ENCODE data around the gene TSGA10IP.
A peak's percentile ranks its signal among the peaks of the same experiment; 100 is the strongest.

Gene TSGA10IP

DNA sequence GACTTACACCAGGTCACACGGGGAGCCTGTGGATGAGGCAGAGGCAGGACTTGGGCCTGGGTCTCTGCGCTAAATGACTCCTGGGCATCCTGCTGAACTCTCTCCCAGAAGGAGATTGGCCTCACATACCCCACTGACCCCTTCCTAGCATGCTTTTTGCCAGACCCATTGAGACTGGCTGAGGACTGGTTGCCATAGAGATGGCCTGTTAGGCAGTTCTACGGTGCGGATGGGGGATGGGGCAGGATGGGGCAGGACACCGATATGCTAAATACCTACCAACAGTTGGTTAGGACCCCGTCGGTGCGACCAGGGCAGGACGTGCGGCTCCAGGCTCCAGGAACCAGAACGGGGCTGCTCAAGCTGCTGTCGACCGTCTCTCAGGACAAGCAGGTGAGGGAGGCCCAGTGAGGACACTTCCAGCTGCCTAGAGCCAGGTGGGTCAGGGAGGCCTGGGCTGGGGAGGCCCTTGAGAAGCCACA, at the start of gene TSGA10IP:
Gene TSGA10IP (plus strand): TSS at position 51 of the 482 bp plus-strand sequence. CDS start 196 bp downstream, at position 247.
- no peak for DNase-seq (ENCODE audit: low read depth)

- no peak for DNase-seq (ENCODE audit: low read depth)
Observed at GRCh38 chr11:65895482-65895981, 49.7 kb upstream of the TSGA10IP start.

- no peak for DNase-seq (ENCODE audit: low read depth)
Observed at GRCh38 chr11:65896034-65896999, 49.0 kb upstream of the TSGA10IP start.

GRCh38 chr11:65897020-65897471, 48.2 kb upstream of the TSGA10IP start:
- no peak for DNase-seq (ENCODE audit: low read depth)

GRCh38 chr11:65898656-65899355, 46.5 kb upstream of the TSGA10IP start:
- DNase-seq (ENCODE audit: low read depth) = no peak

- DNase-seq (ENCODE audit: low read depth) = peak; percentile 58
Observed at GRCh38 chr11:65899356-65900124, 45.7 kb upstream of the TSGA10IP start.

DNA sequence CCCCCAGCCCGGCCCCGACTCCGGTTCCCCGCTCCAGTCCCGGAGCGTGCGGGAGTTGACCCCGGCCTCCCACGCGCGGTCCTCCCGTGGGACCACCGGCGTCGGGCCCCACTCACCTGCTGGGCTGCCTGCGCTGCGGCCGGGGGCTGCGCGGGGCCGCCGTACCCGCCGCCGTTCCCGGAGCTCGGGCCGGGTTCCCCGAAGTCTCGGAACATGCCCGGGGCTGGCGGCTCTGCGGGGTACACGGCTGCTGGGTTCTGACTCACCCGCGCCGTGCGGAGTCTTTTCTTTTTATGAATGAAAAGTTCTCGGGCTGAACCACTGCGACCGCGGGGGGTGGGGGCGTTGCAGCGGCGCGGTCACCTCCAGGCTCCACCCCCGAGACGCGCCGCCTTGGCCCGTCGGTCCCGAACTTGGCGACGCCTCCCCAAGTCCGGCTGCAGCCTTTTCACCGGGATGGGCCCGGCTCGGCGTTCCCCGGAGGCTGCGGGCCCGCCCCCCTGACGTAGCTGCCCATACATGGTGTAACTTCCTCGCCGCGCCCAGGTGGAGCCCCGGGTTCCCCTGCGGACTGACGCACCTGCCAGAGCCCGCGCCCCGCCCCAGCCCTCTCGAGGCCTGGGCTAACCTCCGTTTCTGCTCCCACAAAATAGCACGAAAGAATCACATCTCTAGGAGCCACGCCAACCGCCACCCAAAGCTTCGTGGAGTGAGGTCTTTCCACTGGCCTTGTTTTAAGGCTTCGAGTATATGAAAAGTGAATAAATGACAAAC, 45.0 kb upstream of the TSGA10IP start, which contains the start of gene FOSL1:
Gene FOSL1 (minus strand): TSS at position 264 of the 774 bp plus-strand sequence. CDS start 49 bp downstream, at position 215.
- peak; percentile 83 for DNase-seq (ENCODE audit: low read depth)

GRCh38 chr11:65900899-65901180, 44.4 kb upstream of the TSGA10IP start:
- DNase-seq (ENCODE audit: low read depth) = no peak

GRCh38 chr11:65903068-65903481, 42.2 kb upstream of the TSGA10IP start:
- DNase-seq (ENCODE audit: low read depth) = no peak

DNA sequence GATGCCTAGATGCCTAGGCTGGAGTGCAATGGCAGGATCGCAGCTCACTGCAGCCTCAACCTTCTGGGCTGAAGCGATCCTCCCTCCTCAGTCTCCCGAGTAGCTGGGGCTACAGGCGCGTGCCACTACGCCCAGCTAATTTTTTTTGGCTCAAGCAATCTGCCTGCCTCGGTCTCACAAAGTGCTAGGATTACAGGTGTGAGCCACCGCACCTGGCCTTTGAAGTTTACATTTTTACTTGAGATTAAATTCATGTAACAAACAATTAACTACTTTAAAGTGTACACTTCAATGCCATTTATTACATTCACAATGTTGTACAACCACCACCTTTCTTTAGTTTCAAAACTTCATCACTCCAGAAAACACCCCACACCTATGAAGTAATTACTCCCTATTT, 41.6 kb upstream of the TSGA10IP start:
- no peak for DNase-seq (ENCODE audit: low read depth)

DNA sequence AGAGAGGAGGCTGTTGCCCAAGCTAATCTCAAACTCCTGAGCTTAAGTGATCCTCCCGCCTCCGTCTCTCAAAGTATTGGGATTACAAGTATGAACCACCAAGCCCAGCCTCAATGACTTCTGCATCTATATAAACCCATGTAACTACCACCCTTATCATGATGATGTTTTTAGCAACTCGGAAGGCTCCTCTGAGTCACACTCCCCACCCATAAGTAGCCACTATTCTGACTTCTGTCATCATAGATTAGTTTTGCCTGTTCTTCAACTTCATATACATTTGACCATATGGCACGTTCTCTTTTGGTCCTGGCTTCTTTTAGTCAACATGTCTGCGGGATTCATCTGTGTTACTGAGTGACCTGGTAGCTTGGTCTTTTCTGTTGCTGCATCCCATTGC, 38.7 kb upstream of the TSGA10IP start:
- no peak for DNase-seq (ENCODE audit: low read depth)

DNA sequence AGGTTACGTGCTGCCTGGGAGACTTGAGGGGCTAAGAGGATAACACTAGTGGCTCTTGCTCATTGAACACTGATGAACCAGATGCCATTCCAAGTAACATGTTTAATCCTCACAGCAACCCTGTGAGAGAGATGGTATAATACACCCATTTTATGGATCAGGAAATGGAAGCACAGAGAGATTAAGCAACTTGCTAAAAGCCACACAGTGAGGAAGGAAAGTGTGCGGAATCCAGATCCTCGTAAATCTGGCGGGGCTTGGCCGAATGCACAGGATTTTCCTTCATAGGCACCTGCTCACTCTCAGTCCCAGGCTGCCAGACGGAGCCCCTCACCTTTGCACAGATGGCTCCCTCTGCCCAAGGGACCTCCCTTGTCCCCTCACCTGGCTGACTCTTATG, 37.4 kb upstream of the TSGA10IP start:
- no peak for DNase-seq (ENCODE audit: low read depth)

- DNase-seq (ENCODE audit: low read depth) = no peak
Observed at GRCh38 chr11:65911682-65912568, 33.4 kb upstream of the TSGA10IP start.

- no peak for DNase-seq (ENCODE audit: low read depth)
Observed at GRCh38 chr11:65912845-65913244, 32.4 kb upstream of the TSGA10IP start.

DNA sequence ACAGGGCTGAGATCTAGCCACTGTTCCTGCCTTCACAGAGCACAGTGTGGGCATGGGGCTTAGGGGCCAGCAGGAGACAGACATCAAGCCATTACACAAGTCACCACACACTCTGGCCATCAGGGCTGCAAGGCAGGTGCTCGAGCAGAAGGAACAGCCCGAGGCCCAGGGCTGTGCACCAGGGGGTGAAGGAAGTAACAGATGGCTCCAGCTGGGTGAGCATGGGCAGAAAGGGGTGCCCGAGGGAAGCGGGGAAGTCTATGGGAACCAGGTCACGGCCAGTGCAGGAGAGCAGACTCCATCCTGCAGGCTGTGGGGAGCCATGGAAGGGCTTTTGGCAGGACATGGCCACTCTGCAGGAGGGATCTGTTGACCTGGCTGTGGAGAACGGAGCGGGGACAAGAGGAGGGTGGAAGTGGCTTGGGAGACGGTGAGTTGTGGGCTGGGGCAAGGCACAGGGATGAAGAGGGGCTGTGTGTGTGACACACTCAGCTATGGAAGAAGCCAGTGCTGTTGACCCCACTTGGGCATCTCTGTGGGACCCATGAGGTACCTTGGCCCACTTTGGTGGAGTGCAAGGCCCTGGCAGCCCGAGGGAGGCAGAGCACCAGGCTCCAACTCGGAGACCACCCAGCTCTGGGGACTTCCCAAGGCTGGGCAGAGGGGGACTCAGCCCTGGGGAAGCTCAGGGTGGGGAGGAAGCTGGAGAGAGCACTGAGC, 30.0 kb upstream of the TSGA10IP start:
- no peak for DNase-seq (ENCODE audit: low read depth)

GRCh38 chr11:65915821-65916251, 29.4 kb upstream of the TSGA10IP start:
- no peak for DNase-seq (ENCODE audit: low read depth)

- DNase-seq (ENCODE audit: low read depth) = no peak
Observed at GRCh38 chr11:65916391-65916790, 28.9 kb upstream of the TSGA10IP start.

DNA sequence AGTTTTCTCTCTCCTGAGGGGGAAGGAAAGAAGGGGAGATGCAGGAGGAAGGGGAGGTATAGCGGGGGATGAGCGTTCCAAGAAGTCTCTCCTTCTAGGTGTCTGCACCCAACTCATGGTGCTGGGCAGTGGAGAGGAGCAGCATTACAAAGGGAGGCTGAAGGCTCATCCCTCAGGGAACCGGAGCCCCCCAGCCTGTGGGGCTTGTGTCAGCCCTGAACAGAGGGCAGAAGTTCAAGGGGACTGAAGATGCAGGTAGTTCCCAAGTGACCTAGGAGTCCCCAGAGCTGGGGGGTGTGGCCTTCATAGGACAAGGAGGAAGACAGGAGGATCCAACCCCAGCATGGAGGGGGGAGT, 28.2 kb upstream of the TSGA10IP start:
- no peak for DNase-seq (ENCODE audit: low read depth)

- no peak for DNase-seq (ENCODE audit: low read depth)
Observed at GRCh38 chr11:65917434-65918210, 27.7 kb upstream of the TSGA10IP start.

Measured in activated gamma-delta T cell treated with anti-CD3 and anti-CD28 coated beads, Interleukin-2, amount 50 U/mL, for 16 hours (primary cell).